ENCODE results near the gene FNDC3B.
"Not testable (repeated sequence)": the region's sequence is repeated elsewhere in the genome, so short reads cannot be mapped to it uniquely, and the experiment has no call there.

Gene FNDC3B

GRCh38 chr3:172039436-172040077, at the start of gene FNDC3B:
Gene FNDC3B (plus strand): TSS chr3:172039578. CDS start chr3:172112480, 72,902 bp downstream.
- peak; percentile 97 for DNase-seq

GRCh38 chr3:171990239-171990638, 49.1 kb upstream of the FNDC3B start:
- DNase-seq, result not testable (repeated sequence)

GRCh38 chr3:171991166-171991565, 48.2 kb upstream of the FNDC3B start:
- DNase-seq, result no peak

GRCh38 chr3:171994646-171995428, 44.5 kb upstream of the FNDC3B start:
- no peak for DNase-seq

- no peak for DNase-seq
Measured at GRCh38 chr3:171995486-171995885, 43.9 kb upstream of the FNDC3B start.

- DNase-seq, result no peak
Measured at GRCh38 chr3:171996178-171996817, 43.1 kb upstream of the FNDC3B start.

GRCh38 chr3:171998731-171999130, 40.6 kb upstream of the FNDC3B start:
- DNase-seq, result not testable (repeated sequence)

GRCh38 chr3:172001616-172002015, 37.8 kb upstream of the FNDC3B start:
- not testable (repeated sequence) for DNase-seq

- no peak for DNase-seq
Measured at GRCh38 chr3:172002512-172003078, 36.8 kb upstream of the FNDC3B start.

GRCh38 chr3:172003146-172003545, 36.2 kb upstream of the FNDC3B start:
- DNase-seq, result no peak

GRCh38 chr3:172007065-172007370, 32.4 kb upstream of the FNDC3B start:
- no peak for DNase-seq

- DNase-seq, result no peak
Measured at GRCh38 chr3:172009803-172010202, 29.6 kb upstream of the FNDC3B start.

- no peak for DNase-seq
Measured at GRCh38 chr3:172012775-172013174, 26.6 kb upstream of the FNDC3B start.

GRCh38 chr3:172014145-172014544, 25.2 kb upstream of the FNDC3B start:
- no peak for DNase-seq

- DNase-seq, result no peak
Measured at GRCh38 chr3:172018364-172018763, 21.0 kb upstream of the FNDC3B start.

- no peak for DNase-seq
Measured at GRCh38 chr3:172020763-172021162, 18.6 kb upstream of the FNDC3B start.

- DNase-seq, result no peak
Measured at GRCh38 chr3:172021164-172021563, 18.2 kb upstream of the FNDC3B start.

- DNase-seq, result no peak
Measured at GRCh38 chr3:172021859-172022258, 17.5 kb upstream of the FNDC3B start.

GRCh38 chr3:172023915-172024314, 15.5 kb upstream of the FNDC3B start:
- DNase-seq, result no peak

- no peak for DNase-seq
Measured at GRCh38 chr3:172024679-172025078, 14.7 kb upstream of the FNDC3B start.

- no peak for DNase-seq
Measured at GRCh38 chr3:172029425-172030098, 9.8 kb upstream of the FNDC3B start.

GRCh38 chr3:172030181-172030580, 9.2 kb upstream of the FNDC3B start:
- no peak for DNase-seq

- DNase-seq, result no peak
Measured at GRCh38 chr3:172031996-172032395, 7.4 kb upstream of the FNDC3B start.
